T-helper 1 cell treated with Interleukin-12 subunit alpha and Interleukin-12 subunit beta and Interleukin-4 antibody, amounts not matched to agents 30 μg/mL and 1 μg/mL, for 36 hours (primary cell): Measurements from ENCODE around the gene ARL16.

ENCODE experiments used
- H3K27ac Mint-ChIP-seq: one replicate; pipeline ENCODE4 v1.8.0; 2021; ENCODE audit warnings: mild to moderate bottlenecking, mixed read lengths
- H3K27me3 Mint-ChIP-seq: one replicate; pipeline ENCODE4 v1.8.0; 2021; ENCODE audit warnings: low read depth, mixed read lengths
- H3K36me3 Mint-ChIP-seq: one replicate; pipeline ENCODE4 v1.8.0; 2021; ENCODE audit warnings: low read depth, mixed read lengths
- H3K4me1 Mint-ChIP-seq: one replicate; pipeline ENCODE4 v1.8.0; 2021; ENCODE audit warnings: low read depth, mixed read lengths
- H3K4me3 Mint-ChIP-seq: one replicate; pipeline ENCODE4 v1.8.0; 2021; ENCODE audit warnings: mild to moderate bottlenecking, moderate library complexity, mixed read lengths
- H3K9me3 Mint-ChIP-seq: one replicate; pipeline ENCODE4 v1.8.0; 2021; ENCODE audit warnings: mixed read lengths

The ARL16 gene

GRCh38 chr17:81705518-81706231 is 22.1 kb upstream of the ARL16 start:
- H3K36me3 Mint-ChIP-seq, result peaks cover 31% of the 10 kb centered on the region
- H3K4me1 Mint-ChIP-seq, result peaks cover 14% of the 10 kb centered on the region
- H3K9me3 Mint-ChIP-seq, result no peaks in the 10 kb centered on the region
- H3K27ac Mint-ChIP-seq, result no peak overlapping the region
- H3K4me3 Mint-ChIP-seq, result no peak overlapping the region
- H3K27me3 Mint-ChIP-seq, result no peaks in the 10 kb centered on the region

- H3K4me3 Mint-ChIP-seq, result peak overlapping the region; percentile 77
- H3K36me3 Mint-ChIP-seq, result peaks cover 34% of the 10 kb centered on the region
- peak overlapping the region; percentile 67 for H3K27ac Mint-ChIP-seq
- H3K27me3 Mint-ChIP-seq, result no peaks in the 10 kb centered on the region
- peaks cover 12% of the 10 kb centered on the region for H3K4me1 Mint-ChIP-seq
- no peaks in the 10 kb centered on the region for H3K9me3 Mint-ChIP-seq
These were observed 20.4 kb upstream of the ARL16 start for GRCh38 chr17:81703747-81704654.

- H3K36me3 Mint-ChIP-seq, result peaks cover 37% of the 10 kb centered on the region
- peak within 1 kb of the TSS; percentile 90 for H3K4me3 Mint-ChIP-seq
- peaks cover 12% of the 10 kb centered on the region for H3K4me1 Mint-ChIP-seq
- H3K9me3 Mint-ChIP-seq, result no peaks in the 10 kb centered on the region
- H3K27ac Mint-ChIP-seq, result peak within 1 kb of the TSS; percentile 89
- no peaks in the 10 kb centered on the region for H3K27me3 Mint-ChIP-seq
These were observed 19.5 kb upstream of the ARL16 start, which contains the start of gene MRPL12 for GRCh38 chr17:81702934-81703746. Gene MRPL12, plus strand, starts transcription at chr17:81703367. Its CDS starts 135 bp downstream, at chr17:81703502.

GRCh38 chr17:81701288-81702071 is 17.9 kb upstream of the ARL16 start:
- Mint-ChIP-seq H3K36me3 (peaks cover 39% of the 10 kb centered on the region), H3K27ac (no peak overlapping the region), H3K4me1 (peaks cover 12% of the 10 kb centered on the region), H3K27me3 (no peaks in the 10 kb centered on the region), H3K4me3 (peak overlapping the region; percentile 90), H3K9me3 (no peaks in the 10 kb centered on the region)

- Mint-ChIP-seq H3K27me3 (no peaks in the 10 kb centered on the region), H3K36me3 (peaks cover 32% of the 10 kb centered on the region), H3K4me3 (peak overlapping the region; percentile 90), H3K4me1 (peaks cover 12% of the 10 kb centered on the region), H3K9me3 (no peaks in the 10 kb centered on the region), H3K27ac (no peak overlapping the region)
These were observed 17.0 kb upstream of the ARL16 start for GRCh38 chr17:81700353-81701287.

- Mint-ChIP-seq H3K4me3 (no peak overlapping the region), H3K27me3 (no peaks in the 10 kb centered on the region), H3K9me3 (no peaks in the 10 kb centered on the region), H3K27ac (no peak overlapping the region), H3K36me3 (peaks cover 20% of the 10 kb centered on the region), H3K4me1 (peaks cover 7% of the 10 kb centered on the region)
These were observed 13.9 kb upstream of the ARL16 start for GRCh38 chr17:81697261-81698044.

GRCh38 chr17:81696218-81696941 is 12.8 kb upstream of the ARL16 start:
- H3K27me3 Mint-ChIP-seq, result no peaks in the 10 kb centered on the region
- H3K4me3 Mint-ChIP-seq, result no peak overlapping the region
- H3K9me3 Mint-ChIP-seq, result no peaks in the 10 kb centered on the region
- H3K27ac Mint-ChIP-seq, result no peak overlapping the region
- peaks cover 19% of the 10 kb centered on the region for H3K36me3 Mint-ChIP-seq
- peaks cover 4% of the 10 kb centered on the region for H3K4me1 Mint-ChIP-seq

- Mint-ChIP-seq H3K4me1 (peaks cover under 1% of the 10 kb centered on the region), H3K36me3 (peaks cover 17% of the 10 kb centered on the region), H3K9me3 (no peaks in the 10 kb centered on the region), H3K27ac (no peak overlapping the region), H3K4me3 (no peak overlapping the region), H3K27me3 (no peaks in the 10 kb centered on the region)
These were observed 12.2 kb upstream of the ARL16 start for GRCh38 chr17:81695801-81696200.

- no peak overlapping the region for H3K4me3 Mint-ChIP-seq
- H3K36me3 Mint-ChIP-seq, result peaks cover 15% of the 10 kb centered on the region
- H3K27ac Mint-ChIP-seq, result no peak overlapping the region
- no peaks in the 10 kb centered on the region for H3K27me3 Mint-ChIP-seq
- no peaks in the 10 kb centered on the region for H3K9me3 Mint-ChIP-seq
- H3K4me1 Mint-ChIP-seq, result no peaks in the 10 kb centered on the region
These were observed 11.6 kb upstream of the ARL16 start for GRCh38 chr17:81695211-81695610.

GRCh38 chr17:81694810-81695209 is 11.2 kb upstream of the ARL16 start:
- no peak overlapping the region for H3K4me3 Mint-ChIP-seq
- H3K27me3 Mint-ChIP-seq, result no peaks in the 10 kb centered on the region
- H3K9me3 Mint-ChIP-seq, result no peaks in the 10 kb centered on the region
- H3K4me1 Mint-ChIP-seq, result no peaks in the 10 kb centered on the region
- H3K36me3 Mint-ChIP-seq, result peaks cover 15% of the 10 kb centered on the region
- H3K27ac Mint-ChIP-seq, result no peak overlapping the region

GRCh38 chr17:81693509-81694210 is 10.1 kb upstream of the ARL16 start:
- H3K9me3 Mint-ChIP-seq, result no peaks in the 10 kb centered on the region
- no peak overlapping the region for H3K4me3 Mint-ChIP-seq
- no peaks in the 10 kb centered on the region for H3K27me3 Mint-ChIP-seq
- H3K36me3 Mint-ChIP-seq, result peaks cover 21% of the 10 kb centered on the region
- H3K27ac Mint-ChIP-seq, result no peak overlapping the region
- H3K4me1 Mint-ChIP-seq, result no peaks in the 10 kb centered on the region
